Endometrial microvascular endothelial cells (primary cell): ENCODE data around the gene LYPD3. TPM values are rescaled to one million over a fixed set of nuclear protein-coding genes. Genes with fewer than 3 reads are reported as not detected.
"Not testable (repeated sequence)": the region's sequence is repeated elsewhere in the genome, so short reads cannot be mapped to it uniquely, and the experiment has no call there.

Experiments used
- in situ Hi-C: cut with HindIII; loops from 2 replicates; pipeline ENCODE4 v1.10.0; 2017; ENCODE audit warnings: low sequenced_read_pairs, low pct_unique_long_range_greater_than_20kb; ENCODE audit errors: inconsistent ontology term
- total RNA-seq: library from RNA; depleted of rRNA; stranded (reverse); fragments of >200 nt; gene quantifications from one replicate; pipeline ENCODE4 v1.2.3, GENCODE V29; 2015; ENCODE audit errors: inconsistent ontology term

LYPD3 gene
- not detected for total RNA-seq

DNA sequence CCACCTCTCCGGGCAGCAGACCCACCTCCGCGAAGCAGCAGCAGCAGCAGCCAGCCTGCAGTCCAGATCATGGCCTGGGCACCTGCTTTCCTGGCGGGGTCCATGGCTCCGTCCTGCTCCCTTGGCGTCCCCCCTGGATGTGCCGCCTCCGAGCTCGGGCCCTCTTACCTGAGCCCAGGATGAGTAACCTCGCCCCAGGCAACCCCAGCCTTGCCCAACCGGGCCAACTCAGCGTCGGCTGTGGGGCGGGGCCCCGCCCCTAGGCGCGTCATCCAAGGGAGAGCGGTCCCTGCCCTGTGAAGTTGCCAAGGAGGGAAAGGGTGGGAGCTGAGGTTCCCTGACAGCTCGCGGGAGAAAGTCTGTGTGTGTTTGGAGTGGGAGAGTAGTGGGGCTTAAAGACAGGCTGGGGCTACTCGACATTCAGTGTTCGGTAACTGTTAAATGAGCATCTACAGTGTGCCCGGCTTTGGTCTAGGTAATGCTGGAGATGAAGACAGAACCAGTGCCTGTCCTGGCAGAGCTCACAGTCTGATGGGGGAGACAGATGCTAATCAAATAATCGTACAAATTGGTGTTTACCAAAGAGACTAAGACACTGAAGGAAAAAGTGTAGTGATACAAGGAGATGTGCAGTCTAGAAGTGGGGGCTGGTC lies at the start of gene LYPD3:
Gene LYPD3, minus strand, starts transcription at position 141 of the 653 bp plus-strand sequence. Its CDS starts 37 bp downstream, at position 104.
- in situ Hi-C loops: no loop called here

DNA sequence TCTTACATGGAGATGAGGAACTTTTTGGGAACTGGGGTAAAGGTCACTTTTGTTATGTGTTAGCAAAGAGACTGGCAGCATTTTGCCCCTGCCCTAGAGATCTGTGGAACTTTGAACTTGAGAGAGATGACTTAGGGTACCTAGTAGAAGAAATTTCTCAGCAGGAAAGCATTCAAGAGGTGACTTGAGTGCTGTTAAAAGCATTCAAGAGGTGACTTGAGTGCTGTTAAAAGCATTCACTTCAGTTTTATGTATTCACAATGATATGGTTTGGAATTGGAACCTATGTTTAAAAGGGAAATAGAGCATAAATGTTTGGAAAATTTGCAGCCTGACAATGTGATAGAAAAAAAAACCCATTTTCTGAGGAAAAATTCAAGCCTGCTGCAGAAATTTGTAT lies 47.0 kb upstream of the LYPD3 start:
- in situ Hi-C loops: not testable (repeated sequence)

DNA sequence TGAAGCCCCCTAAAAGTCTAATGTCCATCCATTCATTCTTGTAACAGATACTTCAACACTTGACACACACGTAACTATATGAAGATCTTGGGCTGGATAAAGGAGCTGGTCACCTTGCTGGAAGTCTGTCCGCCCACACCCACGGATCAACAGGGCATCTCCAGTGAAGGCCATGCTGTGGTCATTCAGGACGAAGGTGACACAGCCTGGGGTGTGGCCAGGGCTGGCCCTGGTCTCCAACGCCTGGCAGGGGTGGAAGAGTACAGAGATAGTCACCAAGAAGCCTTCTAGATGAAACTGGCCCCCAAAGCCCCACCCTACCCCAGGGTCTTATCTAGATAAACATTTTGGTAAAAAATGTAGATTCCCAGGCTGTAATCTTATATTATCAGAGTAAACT lies 45.9 kb upstream of the LYPD3 start:
- in situ Hi-C loops: no loop called here

DNA sequence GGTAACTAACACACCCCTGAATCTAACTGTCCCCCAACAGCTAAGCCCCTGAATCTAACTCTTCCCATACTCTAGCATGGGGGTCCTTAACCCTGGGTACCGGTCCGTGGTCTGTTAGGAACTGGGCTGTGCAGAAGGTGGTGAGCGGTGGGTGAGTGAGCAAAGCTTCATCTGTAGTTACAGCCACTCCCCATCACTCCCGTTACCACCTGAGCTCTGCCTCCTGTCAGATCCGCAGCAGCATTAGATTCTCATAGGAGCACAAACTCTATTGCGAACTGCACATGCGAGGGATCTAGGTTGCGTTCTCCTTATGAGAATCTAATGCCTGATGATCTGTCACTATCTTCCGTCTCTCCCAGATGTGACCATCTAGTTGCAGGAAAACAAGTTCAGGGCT lies 45.3 kb upstream of the LYPD3 start:
- in situ Hi-C loops: no loop called here

DNA sequence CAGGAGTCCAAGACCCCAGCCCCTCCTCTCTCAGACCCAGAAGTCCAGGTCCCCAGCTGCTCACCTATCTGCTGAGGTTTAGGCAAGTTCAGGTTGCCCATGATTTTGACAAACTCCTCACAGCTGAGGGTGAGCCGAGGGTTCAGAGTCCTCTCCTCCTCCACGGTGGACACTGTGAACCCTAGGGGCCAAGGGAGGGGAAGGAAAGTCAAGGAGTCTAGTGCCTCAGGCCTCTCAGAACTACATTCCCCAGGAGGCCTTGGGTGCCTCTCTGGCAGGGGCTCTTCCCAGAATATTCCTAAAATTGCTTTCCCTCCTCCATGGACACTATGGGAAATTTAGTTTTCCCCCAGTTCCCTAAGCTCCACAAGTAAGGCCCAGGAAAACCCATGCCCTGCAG lies 42.5 kb upstream of the LYPD3 start:
- in situ Hi-C loops: no loop called here

DNA sequence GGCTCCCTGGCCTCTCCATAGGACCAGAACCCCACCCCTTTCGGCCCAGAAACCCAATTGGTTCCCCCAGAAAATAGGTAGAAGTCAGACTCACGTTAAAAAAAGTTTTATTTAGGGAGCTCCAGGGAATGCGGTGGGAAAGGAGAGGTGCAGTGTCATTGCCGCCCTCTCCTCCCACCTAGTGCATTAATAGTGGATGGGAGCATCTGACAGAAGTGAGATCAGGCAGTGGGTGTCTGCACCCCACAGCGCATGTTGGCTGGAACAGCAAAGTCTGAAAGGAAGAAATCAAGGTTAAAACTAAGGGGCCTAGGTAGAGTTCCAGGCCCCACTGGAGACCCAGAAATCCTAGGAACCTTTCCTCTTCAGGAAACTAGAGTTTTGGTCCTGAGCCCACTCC lies 41.2 kb upstream of the LYPD3 start:
- in situ Hi-C loops: no loop called here

DNA sequence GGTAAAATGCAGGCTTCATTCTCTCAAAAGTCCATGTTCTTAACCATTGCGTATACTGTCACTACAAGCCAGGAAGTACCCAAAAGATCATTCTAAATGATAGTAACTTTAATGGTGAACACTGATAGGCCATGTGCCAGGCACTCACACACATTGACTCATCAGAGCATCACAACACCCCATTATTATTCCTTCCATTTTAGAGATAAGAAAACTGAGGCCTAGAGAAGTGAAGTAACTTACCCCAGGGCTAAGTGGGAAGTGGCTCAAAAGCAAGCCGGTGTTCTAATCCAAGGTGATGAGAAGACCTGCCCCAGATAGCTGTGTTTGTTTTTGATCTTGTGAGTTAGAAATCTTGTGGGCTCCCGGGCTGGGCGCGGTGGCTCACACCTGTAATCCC lies 40.5 kb upstream of the LYPD3 start:
- in situ Hi-C loops: no loop called here

DNA sequence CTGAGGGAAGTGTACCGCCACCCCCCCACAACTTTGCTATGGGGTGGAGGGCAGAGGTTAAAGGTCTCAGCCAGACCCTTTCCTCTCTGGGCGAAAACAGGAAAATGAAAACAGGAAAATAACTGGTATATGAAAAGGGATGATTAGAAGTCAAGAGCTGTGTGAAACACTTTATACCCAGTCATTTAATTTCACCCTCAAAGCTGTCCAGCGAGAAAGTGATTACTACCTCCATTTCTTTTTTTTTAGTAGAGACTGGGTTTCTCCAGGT lies 39.7 kb upstream of the LYPD3 start:
- in situ Hi-C loops: no loop called here

DNA sequence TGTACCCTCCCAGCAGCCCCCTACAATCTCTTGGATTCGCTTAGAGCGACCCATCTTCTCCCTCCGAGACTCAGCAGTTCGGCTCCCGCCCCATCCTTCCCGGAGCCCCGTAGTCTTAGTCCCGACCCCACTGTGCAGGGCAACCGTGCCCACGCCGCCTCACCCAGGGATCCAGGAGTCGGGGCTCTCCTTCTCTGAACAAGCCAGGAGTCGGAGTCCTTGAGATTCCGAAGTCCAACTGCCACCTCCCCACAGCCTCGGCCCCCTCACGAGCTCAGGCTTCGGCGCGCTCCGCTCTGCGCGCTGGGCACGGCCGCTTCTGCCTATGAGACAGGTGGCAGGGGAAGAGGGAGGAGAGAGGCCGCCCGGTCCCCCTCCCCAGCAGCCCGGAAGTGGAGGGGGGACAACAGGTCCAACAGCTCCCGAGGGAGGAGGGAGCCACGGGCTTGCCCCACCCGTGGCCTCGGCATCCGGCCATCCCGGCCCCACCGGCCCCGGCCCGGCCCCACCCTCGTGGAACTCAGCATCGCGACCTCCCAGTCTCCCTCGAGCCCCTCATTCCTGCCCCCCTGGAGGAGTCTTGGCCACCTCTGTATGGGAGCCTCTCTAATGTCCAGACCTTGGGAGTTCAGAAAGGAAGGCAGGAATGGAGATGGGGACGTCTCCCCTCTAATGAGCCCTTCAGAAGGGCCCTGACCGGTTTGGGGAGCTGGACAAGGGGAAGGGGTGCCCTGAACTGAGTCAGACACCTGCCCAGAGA lies 39.2 kb upstream of the LYPD3 start, which contains the start of gene PHLDB3:
Gene PHLDB3, minus strand, starts transcription at position 321 of the 760 bp plus-strand sequence. CDS start 628 bp downstream, outside the sequence.
- in situ Hi-C loops: no loop called here

DNA sequence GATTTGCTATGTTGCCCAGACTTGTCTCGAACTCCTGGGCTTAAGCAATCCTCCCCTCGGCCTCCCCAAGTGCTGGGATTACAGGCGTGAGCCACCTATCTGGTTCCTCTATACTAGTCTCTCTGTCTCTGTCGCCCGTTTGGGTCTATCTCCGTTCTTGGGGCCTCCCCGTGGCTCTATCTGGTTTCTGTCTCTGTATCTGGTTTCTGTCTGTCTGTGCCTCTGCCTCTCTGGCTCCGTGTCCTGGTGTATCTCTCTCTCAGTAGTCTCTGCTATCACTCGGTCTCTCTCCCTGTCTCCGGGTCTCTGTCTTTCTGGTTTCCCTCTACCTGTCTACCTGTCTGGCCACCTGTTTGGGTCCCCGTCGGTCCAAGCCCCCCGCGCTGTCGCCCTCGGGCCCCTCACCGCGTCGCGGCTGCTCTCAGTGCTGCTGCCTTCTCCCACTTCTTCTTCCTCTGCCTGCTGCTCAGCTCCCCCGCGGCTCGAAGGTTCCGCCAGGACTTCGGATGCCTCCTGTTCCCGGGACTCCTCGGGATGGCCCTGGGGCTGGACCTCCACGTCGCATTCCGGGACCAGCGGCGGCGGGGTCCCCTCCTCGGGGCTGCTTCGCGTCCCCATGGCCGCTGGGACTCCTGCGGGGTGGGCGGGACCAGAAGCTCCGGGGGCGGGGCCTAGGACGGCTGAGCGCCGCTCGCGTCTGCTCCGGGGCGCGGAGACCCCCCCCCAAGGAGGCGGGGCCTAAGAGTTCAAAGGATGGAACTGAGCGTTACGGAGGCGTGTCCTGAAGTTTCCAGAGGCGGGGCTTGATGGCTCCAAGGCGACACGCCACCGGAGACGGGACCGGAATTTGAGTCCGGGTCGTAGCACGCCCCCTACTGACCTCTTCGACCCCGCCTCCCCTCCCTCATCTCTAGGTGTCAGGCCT lies 38.4 kb upstream of the LYPD3 start:
- in situ Hi-C loops: no loop called here

DNA sequence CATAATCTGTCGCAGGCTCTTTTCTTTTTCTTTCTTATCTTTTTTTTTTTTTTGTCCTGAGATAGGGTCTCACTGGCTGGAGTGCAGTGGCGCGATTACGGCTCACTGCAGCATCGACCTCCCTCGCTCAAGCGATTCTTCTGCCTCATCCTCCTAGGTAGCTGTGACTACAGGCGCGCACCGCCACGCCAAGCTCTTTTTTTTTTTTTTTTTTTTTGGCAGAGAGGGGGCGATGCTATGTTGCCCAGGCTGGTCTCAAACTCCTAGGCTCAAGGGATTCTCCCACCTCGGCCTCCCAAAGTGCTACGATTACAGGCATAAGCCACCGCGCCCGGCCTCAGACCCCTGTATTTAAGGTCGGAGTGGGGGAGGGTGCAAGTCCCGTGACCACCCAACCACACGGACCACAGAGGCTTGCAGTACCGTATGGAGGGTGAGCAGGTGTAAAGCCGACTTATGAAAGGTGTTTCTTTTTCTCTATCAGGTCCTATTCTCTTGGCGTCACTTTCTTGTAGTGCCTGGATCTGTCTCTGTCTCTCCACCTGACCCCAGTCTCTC lies 37.1 kb upstream of the LYPD3 start:
- in situ Hi-C loops: no loop called here

DNA sequence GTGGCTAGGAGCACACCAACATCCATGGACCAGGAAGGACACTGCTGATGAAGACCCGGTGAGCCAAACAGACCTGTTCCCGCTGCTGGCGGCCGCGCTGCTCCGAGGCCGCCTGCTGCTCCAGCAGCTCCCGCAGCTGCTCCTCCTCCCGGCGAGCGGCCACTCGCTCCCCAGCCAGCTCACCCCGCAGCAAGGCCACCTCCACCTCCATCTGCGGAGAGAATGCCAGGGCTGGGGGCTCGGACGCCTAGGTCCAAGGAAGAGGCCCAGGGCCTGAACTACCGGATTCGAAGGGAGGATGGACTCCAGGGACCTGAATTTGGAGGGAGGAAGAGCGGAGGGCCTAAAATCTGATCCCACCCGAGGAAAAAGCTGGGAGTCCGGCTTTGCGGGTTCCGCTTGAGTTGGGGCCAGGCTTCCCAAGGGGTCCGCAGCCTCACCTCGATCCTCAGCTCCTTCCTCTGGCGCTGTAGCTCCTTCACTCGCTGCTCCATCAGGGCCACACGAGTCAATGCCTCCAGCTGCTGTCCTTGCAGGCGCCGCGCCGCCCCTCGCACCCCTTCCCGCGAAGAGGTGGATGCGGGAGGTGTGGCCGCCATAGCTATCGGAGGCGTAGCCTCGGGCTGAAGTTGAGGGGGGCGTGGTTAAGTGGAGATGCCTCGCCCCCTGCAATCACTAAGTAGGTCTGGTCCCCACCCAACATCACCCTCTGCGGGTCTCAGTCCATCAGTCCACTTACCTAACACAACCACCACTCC lies 36.4 kb upstream of the LYPD3 start:
- in situ Hi-C loops: no loop called here

DNA sequence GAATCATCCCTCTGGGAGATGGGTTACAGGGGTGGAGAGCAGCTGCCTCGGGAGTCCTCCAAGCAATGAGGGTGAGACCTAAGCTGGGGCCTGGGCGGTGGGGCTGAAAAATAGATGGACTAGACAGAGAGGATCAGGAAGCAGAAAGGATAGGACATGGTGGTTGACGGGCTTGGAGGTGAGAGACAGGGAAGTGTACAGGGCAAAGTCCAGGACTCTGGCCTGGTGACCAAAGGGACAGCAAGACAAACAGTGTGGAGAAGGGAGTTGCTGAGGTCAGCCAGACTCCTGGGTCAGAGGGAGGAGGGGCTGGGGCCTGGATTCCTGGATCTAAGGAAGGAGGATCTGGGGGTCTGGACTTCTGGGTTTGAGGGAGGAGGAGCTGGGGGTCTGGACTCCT lies 33.6 kb upstream of the LYPD3 start:
- in situ Hi-C loops: no loop called here

DNA sequence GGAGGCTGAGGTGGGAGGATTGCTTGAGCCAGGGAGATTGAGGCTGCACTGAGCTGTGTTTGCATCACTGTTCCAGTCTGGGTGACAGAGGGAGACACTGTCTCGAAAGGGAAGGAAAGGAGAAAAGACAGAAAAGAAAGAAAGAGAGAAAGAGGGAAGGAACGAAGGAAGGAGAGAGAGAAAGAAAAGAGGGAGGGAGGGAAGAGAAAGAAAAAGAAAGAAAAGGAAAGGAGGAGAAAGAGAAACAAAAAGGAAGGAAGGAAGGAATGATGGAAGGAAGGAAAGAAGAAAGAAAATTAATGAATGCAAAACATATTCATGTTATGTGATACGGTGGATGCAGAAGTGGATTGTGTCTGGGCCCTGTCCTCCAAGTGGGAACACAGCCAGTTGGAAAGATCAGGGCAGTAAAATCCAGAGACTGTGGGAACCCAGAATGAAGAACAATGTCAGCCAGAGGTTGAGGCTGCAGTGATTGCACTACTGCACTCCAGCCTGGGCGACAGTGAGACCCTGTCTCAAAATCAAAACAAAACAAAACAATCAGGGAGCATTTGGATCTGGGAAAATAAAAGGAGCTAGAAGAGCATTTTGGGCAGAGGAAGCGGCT lies 32.9 kb upstream of the LYPD3 start:
- in situ Hi-C loops: no loop called here

DNA sequence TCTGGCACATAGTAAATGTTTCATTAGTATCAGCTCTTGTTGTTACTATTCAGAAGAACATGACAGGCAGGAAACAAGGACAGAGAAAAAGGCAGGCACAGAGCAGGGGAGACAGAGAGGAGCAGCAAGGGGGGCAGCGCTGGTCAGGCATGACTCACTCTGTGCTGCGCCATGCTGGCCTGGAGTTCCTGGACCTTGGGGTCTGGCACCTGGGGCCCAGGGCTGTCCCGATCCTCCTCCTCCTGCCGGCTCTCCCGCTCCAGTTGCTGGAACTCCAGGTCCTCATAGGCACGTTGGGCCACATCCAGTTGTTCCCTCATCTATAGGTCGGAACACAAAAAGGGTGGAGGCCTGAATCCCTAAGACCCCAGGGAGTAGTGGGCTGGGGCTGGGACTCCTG lies 31.6 kb upstream of the LYPD3 start:
- in situ Hi-C loops: no loop called here

DNA sequence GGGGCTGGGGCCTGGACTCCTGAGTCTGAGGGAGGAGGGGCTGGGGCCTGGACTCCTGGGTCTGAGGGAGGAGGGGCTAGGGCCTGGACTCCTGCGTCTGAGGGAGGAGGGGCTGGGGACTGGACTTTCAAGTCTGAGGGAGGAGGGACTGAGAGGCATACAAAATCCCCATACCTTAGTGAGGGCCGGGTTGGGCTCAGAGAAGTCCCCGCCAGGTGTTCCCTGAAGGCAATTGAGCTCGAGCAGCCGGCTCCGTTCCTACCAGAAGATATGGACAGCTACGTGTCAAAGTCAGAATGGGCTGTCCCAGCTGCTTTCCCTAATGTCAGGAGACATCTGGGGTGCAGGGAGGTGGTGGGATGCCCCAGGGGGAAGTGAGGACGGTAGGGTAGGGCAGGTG lies 29.7 kb upstream of the LYPD3 start:
- in situ Hi-C loops: no loop called here

DNA sequence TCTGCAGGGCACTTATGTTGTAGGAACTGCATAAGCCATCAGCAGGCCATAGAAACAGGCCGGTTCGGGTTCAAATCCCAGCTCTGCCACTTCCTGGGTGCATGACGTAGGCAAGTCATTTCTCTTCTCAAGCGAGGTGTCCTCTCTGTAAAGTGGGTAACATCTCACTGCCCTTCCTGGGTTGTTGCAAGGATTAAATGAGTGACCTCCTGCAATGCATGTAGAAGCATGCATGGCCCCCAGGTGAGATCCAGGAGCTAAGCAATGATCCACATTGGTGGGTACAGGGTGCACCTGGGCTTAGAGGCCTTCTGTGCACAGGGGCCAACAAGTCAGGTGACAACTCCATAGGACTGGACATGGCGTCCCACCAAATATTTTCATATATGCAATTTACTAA lies 25.4 kb upstream of the LYPD3 start:
- in situ Hi-C loops: no loop called here

DNA sequence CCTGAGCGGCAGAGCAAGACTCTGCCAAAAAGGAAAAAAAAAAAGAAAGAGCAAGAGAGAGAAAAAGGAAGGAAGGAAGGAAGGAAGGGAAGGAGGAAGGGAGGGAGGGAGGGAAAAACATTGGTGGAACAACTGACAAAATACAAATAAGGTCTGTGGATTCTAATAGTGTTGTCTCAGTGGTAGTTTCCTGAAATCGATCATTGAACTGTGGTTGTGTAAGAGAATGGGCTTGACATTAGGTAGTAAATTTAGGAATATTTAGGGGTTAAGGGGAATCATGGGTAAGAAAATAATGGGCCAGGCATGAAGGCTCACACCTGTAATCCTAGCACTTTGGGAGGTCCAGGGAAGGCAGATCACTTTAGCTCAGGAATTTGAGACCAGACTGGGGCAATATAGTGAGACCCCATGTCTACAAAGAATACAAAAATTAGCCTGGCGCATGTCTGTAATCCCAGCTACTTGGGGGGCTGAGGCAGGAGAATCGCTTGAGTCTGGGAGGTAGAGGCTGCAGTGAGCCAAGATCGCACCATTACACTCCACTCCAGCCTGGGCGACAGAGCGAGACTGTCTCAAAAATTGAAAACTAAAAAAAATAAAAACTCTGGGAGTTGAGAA lies 24.7 kb upstream of the LYPD3 start:
- in situ Hi-C loops: no loop called here
